ENCODE measurements around the gene TNS3. TPM values are rescaled to one million over a fixed set of nuclear protein-coding genes. Genes with fewer than 3 reads are reported as not detected.

The TNS3 gene
- total RNA-seq, 4 donors from 2014 or later: 6.6 to 16.0 (median 9.6) TPM

GRCh38 chr7:47268851-47269836 is 312.8 kb downstream of the TNS3 start:
- Histone ChIP-seq H3K27me3 (no peaks in the 10 kb centered on the region), H3K36me3 (no peaks in the 10 kb centered on the region), H3K9me3 (no peaks in the 10 kb centered on the region), H3K4me3 (no peak overlapping the region), H3K27ac (no peak overlapping the region), H3K4me1 (peaks cover 0 to 9% (median 0%) of the 10 kb centered on the region in 3 donors)
- TF ChIP-seq POLR2A (IDR thresholded peaks at IDR 0.05): no peak
- no peak for TF ChIP-seq CTCF (IDR thresholded peaks at IDR 0.05)
- intact Hi-C loops (cut with DNase I): loop anchor here (5.0 to 10.0 kb wide), 2 partner anchors 166 to 553 kb away; no protein-coding TSS in a partner anchor
- no peak for DNase-seq
- 83 to 89% methylated on average over 4 of the region's 7 CpGs for WGBS, 2 donors

DNA sequence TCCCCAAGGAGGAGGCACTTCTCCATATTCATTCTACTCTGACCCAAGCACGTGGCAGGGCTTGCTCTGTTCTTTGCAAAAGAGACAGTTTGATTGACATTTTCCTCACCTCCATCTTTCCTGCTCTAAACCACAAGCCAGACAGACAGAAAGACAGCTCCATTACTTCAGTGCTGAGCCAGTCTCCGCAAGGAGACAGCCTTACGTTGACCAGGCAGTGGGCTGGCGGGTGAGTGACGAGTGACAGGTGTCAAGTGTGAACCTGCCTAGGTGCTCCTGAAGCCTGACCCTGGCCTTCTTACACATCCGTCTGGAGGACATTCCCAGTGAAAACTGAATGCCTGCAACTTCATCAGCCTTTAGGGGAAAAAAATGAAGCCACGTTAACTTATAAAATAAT is 314.6 kb downstream of the TNS3 start:
- DNase-seq: no peak
- Histone ChIP-seq H3K27me3 (no peaks in the 10 kb centered on the region), H3K36me3 (no peaks in the 10 kb centered on the region), H3K4me3 (no peak overlapping the region), H3K27ac (no peak overlapping the region), H3K4me1 (peaks cover 0 to 9% (median 0%) of the 10 kb centered on the region in 3 donors), H3K9me3 (no peaks in the 10 kb centered on the region)
- 79 to 90% methylated on average over 7 of the region's 7 CpGs for WGBS, 2 donors
- intact Hi-C loops (cut with DNase I): loop anchor here (5.0 to 10.0 kb wide), 2 partner anchors 167 to 555 kb away; no protein-coding TSS in a partner anchor
- TF ChIP-seq POLR2A (IDR thresholded peaks at IDR 0.05): no peak
- TF ChIP-seq CTCF (IDR thresholded peaks at IDR 0.05): no peak

DNA sequence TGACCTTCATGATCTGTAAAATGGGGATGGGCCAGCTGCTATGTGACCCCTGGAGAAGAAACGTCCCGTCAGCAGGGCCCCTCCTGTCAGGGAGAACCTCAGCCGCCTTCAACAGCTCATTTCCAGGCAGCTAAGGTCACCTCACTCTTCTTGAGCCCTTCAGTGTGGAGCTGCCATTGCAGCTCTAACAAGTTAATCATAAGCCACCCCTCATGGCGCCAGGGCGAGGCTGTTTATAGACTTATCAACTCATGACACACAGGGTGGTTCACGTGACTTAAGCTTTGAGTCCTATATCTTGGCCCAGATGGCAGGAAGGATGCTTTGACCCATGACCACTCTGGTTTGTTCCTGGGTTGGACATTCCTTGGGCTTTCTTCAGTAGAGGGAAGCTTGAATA is 315.1 kb downstream of the TNS3 start:
- Histone ChIP-seq H3K27me3 (no peaks in the 10 kb centered on the region), H3K4me3 (no peak overlapping the region), H3K36me3 (no peaks in the 10 kb centered on the region), H3K27ac (no peak overlapping the region), H3K9me3 (no peaks in the 10 kb centered on the region), H3K4me1 (peaks cover 0 to 9% (median 0%) of the 10 kb centered on the region in 3 donors)
- TF ChIP-seq POLR2A (IDR thresholded peaks at IDR 0.05) (no peak), CTCF (IDR thresholded peaks at IDR 0.05) (no peak)
- intact Hi-C loops (cut with DNase I): loop anchor here (5.0 to 10.0 kb wide), 2 partner anchors 168 to 556 kb away; no protein-coding TSS in a partner anchor
- 73 to 83% methylated on average over 6 of the region's 6 CpGs for WGBS, 2 donors
- DNase-seq: no peak

DNA sequence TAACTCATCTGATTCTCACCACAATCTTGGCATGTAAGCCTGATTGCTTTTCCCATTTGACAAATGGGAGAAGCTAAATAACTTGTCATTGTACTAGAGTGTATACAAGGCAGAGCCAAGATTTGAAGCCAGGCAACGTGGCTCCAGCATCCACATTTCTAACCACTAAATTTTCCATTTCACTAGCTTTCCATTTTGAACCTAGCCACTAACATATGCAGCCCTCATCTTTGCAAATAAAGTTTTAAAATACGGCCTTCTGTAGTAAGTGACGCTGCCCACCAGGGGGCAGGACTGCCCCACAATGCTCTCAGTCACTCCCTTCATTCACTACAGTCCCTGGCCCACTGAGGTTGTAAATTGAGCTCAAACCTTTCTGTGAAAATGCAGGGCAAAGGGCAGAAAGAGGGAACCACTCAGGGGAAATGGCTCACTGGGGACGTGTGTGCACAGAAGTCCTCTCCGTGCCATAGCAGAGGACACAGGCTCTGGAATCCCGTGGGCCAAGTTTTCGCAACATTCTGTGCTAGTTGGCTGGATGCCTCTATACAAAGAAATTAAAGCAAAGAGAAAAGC is 315.7 kb downstream of the TNS3 start:
- Histone ChIP-seq H3K4me1 (peaks cover 0 to 9% (median 0%) of the 10 kb centered on the region in 3 donors), H3K9me3 (no peaks in the 10 kb centered on the region), H3K27me3 (no peaks in the 10 kb centered on the region), H3K4me3 (no peak overlapping the region), H3K27ac (no peak overlapping the region), H3K36me3 (no peaks in the 10 kb centered on the region)
- no peak for DNase-seq
- TF ChIP-seq POLR2A (IDR thresholded peaks at IDR 0.05) (no peak), CTCF (IDR thresholded peaks at IDR 0.05) (peak; percentile 83 to 94 (median 92))
- WGBS, 2 donors: 15 to 20% methylated on average over 7 of the region's 7 CpGs
- intact Hi-C loops (cut with DNase I): loop anchor here (5.0 to 10.0 kb wide), 2 partner anchors 169 to 556 kb away; no protein-coding TSS in a partner anchor

GRCh38 chr7:47265621-47266020 is 316.3 kb downstream of the TNS3 start:
- TF ChIP-seq POLR2A (IDR thresholded peaks at IDR 0.05) (no peak), CTCF (IDR thresholded peaks at IDR 0.05) (no peak)
- intact Hi-C loops (cut with DNase I): loop anchor here (5.0 to 10.0 kb wide), 2 partner anchors 169 to 557 kb away; no protein-coding TSS in a partner anchor
- peaks cover 0 to 9% (median 0%) of the 10 kb centered on the region in 3 donors for H3K4me1 ChIP-seq
- H3K27me3 ChIP-seq: no peaks in the 10 kb centered on the region
- WGBS, 2 donors: 89 to 95% methylated on average over 3 to 4 of the region's 4 CpGs
- no peaks in the 10 kb centered on the region for H3K36me3 ChIP-seq
- H3K4me3 ChIP-seq: no peak overlapping the region
- H3K9me3 ChIP-seq: no peaks in the 10 kb centered on the region
- no peak for DNase-seq
- no peak overlapping the region for H3K27ac ChIP-seq
